GM21737 (cell line): ENCODE measurements around the gene AFF3.

Source experiments
- ATAC-seq: cut with Tn5 transposase; IDR thresholded peaks from one replicate; pipeline ENCODE4 v1.9.1; 2021; ENCODE audit warnings: mild to moderate bottlenecking, moderate library complexity; ENCODE audit not compliant: unreplicated experiment

The AFF3 gene

GRCh38 chr2:99660616-99661406 is 481.6 kb downstream of the AFF3 start:
- no peak for ATAC-seq

DNA sequence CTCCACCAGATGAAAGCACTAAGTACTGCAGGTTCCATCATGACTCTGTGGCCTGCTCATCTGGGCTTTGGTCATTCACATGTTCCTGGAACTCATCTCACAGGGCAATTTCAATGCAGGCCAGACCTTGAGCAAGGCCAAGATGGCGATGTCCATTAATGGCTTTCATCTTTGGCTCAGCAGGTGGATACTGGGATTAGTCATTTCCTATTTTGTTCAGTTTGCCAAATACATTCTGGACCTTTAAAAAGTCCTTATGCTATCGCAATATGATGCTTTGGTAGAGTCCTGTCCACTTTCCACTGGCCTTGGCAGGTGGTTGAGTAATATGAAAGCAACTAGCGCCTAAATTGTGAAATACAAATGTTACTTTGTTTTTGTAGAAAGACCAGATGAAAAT is 482.5 kb downstream of the AFF3 start:
- no peak for ATAC-seq

GRCh38 chr2:99657691-99658258 is 484.6 kb downstream of the AFF3 start:
- ATAC-seq: no peak

GRCh38 chr2:99656994-99657393 is 485.4 kb downstream of the AFF3 start:
- no peak for ATAC-seq

- no peak for ATAC-seq
These were observed 489.0 kb downstream of the AFF3 start for GRCh38 chr2:99653433-99653832.

DNA sequence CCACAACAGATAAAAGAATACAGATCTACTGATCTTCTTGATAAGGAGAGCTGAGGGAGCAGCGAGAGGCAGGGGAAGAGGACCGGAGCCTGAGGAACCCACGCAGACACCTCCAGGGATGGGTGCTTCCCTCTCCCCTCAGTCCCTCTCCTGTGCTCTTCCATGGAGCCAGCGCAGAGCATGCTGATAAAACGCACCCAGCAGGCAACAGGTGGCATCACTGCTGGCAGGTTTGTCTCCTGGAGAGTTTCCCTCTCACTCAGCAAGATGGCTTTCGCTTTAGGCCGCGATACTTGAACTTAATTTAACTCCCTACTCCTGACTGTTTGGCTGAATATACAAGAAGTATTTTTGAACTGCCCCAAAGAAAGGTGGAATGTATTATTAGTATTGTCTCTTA is 489.5 kb downstream of the AFF3 start:
- no peak for ATAC-seq

- no peak for ATAC-seq
These were observed 490.3 kb downstream of the AFF3 start for GRCh38 chr2:99651930-99652670.

DNA sequence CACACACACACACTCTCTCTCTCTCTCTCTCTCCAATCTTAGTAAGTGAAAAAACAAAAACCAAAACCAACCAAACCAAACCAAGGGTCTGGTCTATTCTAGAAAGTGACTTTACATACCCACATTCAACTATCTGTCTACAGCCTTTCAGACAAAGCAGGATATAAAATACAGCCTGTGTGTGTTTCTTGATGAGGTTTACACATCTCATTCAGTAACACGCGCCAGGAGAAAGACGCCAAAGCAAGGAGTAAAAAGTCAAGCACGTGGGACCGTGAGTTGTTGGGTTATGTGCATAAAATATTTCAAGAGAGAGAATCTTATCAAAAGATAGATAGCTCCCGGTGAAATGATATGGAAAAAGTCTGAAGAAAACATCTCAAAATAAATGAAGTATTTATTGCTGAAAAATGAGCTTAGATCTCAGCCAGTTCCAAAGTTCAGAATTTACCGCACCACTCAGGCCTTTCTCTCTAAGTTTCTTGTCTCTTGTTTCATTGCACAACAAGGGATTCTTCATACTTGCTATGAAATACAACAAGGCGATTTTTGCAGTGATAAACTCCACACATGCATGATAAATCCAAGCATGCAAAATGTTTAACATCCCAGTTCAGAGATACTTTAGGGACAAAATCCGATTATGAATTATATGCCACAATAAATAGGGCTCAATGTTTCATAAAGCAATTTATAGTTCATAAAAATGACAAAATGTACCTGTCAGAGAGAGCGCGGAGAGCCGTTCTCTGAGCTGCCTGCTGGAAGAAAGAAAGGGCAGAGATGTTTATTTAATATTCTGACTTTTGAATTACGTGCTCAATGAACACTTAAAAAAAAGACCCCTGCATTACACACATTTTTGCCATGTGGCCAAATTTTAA is 493.2 kb downstream of the AFF3 start:
- no peak for ATAC-seq

GRCh38 chr2:99648178-99648844 is 494.1 kb downstream of the AFF3 start:
- no peak for ATAC-seq

- ATAC-seq: no peak
These were observed 496.4 kb downstream of the AFF3 start for GRCh38 chr2:99645960-99646359.

- ATAC-seq: no peak
These were observed 498.0 kb downstream of the AFF3 start for GRCh38 chr2:99644419-99644787.

DNA sequence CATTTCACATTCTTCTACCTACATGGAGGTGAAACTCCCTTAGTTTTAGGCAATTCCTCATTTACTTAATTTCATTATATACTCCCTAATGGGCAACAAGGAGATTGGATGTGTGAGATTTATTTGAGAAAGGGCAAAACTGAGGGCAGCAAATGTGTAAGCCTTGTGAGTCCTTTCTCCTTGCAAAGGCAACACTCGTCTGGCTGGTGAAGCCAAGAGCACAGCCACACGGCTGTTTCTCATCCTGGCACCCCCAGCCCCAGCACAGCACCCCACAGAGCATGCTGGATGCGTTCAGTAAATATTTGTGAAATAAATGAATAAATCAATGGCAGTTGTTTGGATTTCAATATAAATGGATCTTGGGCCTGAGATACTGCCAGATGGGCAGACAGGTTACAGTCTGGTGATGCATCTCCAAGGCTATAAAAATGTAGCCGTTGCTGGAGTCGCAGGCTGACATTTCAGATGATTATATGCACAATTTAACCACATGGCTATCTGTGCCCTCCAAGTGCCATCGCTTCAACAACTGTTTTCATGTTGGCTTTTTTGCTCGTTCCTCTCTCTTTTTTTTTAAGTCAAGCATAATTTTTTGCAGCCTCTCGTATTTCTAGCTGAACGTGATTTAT is 498.5 kb downstream of the AFF3 start:
- no peak for ATAC-seq

DNA sequence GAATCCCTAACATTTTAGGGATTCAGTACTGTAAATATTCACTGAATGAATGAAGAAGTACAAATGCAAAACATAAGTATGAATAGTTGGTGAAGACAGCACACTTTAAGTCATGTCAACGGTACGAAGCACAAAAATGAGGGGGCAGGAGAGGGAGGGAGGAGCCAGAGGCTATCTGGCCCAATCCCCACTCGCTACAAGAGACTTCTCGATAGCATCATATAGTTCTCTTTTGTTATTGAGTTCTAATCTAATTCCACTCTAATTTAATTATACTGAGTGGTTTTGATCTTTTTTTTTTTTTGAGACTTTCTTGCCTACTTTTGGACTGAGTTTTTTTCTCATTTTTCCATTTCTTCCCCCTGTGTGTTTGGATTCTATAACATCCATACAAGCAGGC is 500.4 kb downstream of the AFF3 start:
- no peak for ATAC-seq

- no peak for ATAC-seq
These were observed 501.7 kb downstream of the AFF3 start for GRCh38 chr2:99640635-99641151.

- ATAC-seq: no peak
These were observed 503.6 kb downstream of the AFF3 start for GRCh38 chr2:99638791-99639190.

DNA sequence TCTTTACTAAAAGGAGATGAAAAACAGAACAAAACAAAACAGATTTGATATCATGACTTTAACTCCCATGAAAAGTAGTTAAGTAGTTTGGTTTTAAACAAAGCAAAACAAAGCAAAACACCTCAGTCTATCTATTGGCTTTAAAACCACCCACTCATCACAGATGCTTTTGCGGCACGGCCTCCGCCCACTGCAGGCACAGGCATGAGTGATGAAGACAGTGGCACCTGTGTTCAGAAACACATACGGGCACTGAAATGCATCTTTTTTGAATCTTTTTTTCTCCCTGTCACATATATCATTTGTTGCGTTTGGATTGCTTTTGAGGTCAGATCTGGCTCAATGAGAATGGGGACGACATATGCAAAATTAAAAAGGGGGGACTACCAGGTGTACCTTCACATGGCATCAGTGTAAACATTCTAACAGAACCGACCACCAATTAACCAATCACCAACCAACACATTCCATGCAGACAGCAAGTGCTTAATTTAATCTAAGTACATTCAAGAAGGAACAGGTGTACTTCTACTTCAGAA is 505.2 kb downstream of the AFF3 start:
- ATAC-seq: no peak

DNA sequence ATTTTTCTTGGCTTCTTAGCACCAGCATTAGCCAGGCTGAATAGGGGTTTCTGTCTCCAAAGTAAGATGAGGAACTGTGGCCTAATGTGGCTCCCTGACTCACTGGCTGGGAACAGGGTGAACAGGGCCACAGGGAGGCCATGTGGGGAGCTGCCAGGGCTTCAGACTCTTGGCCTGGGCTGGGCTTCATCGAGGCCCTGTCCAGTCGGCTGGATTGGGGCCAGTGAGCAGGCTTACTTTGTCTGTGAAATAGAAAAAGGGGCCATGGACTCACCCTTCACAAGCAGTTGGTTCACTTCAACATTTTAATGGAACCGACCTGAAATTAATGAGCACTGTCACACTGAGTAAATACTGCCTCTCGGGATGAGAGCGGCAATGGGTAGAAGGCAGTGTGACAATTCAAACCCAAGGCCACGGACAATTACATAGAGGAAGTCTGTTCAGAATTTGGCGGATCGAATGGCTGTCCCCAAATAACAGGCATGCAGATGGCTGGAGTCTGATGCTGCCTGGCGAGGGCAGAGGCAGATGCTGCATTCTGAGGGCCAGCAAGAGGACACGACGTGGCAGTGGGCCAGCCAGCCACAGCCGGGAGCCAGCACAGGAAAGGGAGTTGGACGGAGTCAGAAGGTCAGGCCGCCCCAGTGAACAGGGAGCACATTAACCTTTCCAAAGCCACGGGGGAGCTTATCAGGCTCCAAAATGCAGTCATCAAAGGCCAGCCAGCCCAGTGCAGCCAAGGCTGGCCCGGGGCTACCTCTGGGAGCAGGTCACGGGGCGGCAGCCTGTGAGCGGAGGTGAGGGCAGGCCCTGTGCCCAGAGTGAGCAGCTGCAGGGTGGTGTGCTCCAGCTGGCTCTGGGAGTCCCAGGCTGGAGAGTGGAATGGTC is 506.0 kb downstream of the AFF3 start:
- no peak for ATAC-seq

- ATAC-seq: no peak
These were observed 506.7 kb downstream of the AFF3 start for GRCh38 chr2:99635710-99636109.

DNA sequence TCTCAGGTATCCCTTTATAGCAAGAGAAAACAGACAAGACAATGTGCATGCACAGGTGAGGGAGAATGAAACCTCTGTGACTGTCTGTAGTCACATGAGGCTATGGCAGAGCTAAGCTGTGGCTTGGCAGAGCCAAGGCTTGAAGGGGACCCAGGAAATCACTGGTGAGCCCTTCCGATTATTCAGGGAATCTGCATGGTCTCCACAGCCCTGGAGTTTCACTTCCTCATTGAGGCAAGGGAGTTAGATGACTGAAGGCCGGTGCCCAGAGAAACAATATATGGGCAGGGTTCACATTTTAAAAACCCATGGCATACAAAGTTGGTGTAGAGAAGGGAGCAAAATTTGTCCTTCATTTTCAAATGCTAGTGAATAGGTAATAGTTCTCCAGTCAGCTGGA is 508.2 kb downstream of the AFF3 start:
- ATAC-seq: no peak
